AG20443 (cell line): Measurements from ENCODE around the gene CALD1.

Experiments
- DNase-seq: peaks from one replicate; pipeline ENCODE4 v3.0.0; 2012; ENCODE audit warnings: low spot score, mixed read lengths

Gene CALD1, protein sequence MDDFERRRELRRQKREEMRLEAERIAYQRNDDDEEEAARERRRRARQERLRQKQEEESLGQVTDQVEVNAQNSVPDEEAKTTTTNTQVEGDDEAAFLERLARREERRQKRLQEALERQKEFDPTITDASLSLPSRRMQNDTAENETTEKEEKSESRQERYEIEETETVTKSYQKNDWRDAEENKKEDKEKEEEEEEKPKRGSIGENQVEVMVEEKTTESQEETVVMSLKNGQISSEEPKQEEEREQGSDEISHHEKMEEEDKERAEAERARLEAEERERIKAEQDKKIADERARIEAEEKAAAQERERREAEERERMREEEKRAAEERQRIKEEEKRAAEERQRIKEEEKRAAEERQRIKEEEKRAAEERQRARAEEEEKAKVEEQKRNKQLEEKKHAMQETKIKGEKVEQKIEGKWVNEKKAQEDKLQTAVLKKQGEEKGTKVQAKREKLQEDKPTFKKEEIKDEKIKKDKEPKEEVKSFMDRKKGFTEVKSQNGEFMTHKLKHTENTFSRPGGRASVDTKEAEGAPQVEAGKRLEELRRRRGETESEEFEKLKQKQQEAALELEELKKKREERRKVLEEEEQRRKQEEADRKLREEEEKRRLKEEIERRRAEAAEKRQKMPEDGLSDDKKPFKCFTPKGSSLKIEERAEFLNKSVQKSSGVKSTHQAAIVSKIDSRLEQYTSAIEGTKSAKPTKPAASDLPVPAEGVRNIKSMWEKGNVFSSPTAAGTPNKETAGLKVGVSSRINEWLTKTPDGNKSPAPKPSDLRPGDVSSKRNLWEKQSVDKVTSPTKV

DNA sequence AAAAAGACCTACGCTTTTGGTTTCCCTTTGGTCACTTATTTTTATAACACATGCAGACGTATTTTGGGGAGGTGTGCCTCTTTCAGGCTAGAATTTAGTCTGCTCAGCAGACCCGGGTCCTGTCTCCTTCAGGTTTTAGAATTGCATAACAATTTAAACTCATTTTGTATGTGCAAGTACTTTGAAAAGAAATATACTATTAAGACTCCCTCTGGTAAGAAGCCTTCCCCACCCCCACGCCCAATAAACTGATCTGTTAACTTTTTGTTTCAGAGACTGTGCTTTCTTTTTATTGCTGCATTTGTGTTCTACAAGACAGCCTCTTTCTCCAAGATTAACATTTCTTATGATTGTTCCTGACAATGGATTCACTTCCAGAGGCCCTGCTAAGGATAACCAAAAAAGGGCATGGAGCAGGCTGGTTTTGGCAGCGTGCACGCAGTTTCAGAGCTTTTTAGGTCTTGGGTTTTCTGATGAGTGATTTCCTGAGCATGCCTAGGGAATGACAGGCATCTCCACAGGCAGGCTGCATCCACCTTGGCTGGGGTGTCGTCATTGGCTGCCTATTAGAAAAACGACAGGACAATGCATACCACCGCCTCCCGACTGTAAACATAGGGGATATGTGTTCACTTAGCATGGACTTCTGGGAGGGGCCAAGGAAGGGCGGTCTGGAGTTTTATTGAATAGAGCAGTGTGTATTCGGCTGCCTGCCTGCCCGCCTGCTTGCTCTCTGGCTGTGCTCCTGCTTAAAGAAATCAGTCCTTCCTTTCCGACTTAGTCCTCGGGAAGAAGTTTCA, at the start of gene CALD1:
CALD1 (plus strand) TSS at position 694 of the 800 bp plus-strand sequence. CDS start 88,100 bp downstream, outside the sequence.
- DNase-seq = peak; percentile 93

DNA sequence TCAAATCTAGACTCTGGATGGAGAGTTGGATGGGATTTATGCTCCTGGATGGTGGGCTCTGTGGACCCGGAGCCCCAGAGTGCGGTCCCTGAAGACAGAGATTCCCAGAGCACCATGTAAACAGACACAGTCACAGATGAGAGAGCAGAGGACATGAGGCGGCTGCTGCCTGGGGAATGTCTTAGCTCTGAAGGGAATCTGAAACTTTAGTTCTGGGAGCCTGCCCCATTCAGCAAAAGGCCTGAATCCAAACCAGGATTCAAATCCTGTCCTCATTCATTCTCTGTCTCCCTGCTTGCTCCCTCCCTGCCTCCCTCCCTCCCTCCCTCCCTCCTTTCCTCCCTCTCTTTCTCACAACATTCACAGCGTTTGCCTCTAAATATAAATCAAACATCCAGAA, 49.5 kb upstream of the CALD1 start:
- DNase-seq = no peak

GRCh38 chr7:134730411-134730829, 49.0 kb upstream of the CALD1 start:
- DNase-seq = no peak

GRCh38 chr7:134731616-134732015, 47.8 kb upstream of the CALD1 start:
- no peak for DNase-seq

DNA sequence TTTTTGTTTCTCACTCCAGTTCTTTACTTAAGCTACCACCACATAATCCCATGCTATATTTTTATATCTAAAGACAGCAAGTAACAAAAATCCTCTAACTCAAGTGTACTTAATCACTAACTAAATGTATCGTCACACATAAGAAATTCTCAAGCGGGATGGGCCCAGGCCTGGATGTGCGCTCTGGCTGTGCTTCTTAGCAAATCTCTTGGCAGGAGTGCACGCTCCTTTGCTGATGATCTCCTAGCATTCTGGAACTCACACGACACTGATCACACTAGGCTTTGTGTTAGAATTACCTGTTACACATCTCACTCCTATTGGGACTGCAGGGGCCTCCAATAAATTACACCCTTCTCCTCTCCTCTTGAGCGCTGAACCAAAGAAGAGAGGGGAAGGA, 46.7 kb upstream of the CALD1 start:
- no peak for DNase-seq

DNA sequence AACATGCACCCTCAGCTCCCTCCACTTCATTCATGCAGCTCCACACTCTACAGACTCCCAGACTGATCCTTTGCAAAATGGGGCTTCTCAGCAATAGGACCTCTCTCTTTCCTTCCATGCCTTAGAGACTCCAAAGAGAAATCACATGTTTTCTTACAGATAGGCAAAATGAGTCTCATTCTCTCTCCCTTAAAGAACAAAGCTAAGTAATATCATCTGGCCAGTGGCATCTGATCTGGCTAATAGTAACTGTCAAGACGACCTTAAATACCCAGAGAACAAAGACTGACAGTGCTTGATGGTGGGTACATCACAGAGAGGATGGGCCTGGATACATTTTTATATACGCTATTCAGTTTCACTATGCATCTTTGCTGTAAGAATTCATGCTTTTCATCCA, 43.1 kb upstream of the CALD1 start:
- DNase-seq = no peak

DNA sequence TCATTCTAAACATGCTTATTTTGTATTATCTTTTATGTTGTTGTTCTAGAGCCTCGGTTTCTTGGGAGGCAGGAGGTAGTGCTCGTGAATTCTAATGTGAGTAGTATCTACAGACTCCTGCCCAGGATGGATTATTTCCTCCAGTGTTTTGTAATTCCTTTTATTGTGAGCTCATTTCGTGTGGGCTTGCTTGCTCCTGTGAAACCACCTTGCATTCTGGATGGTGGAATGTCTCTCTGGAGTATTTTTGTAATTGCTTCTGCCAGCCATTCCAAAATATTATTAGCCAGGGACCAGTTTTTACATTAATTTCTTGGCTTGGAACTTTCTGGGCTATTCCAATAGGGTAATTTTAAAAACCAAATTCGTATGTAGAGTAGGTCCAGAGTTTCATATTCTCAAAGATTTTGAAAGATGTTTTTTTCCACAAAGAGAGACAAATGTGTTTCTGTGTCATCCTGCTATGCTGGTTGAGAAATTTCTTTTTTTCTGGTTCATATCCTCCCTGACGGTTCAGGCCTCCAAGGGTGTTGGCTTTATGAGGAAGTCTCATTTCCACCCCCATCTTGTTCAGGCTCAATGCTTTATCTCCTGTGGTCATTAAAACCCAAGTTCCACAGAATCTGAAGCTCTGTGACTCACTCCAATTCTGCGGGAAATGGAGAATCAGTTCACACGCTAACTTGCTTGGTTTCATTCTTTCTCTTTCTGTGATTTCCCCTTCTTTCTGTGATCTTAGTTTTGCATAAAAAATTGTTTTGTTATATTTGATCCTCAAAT, 41.7 kb upstream of the CALD1 start:
- peak; percentile 74 for DNase-seq

DNA sequence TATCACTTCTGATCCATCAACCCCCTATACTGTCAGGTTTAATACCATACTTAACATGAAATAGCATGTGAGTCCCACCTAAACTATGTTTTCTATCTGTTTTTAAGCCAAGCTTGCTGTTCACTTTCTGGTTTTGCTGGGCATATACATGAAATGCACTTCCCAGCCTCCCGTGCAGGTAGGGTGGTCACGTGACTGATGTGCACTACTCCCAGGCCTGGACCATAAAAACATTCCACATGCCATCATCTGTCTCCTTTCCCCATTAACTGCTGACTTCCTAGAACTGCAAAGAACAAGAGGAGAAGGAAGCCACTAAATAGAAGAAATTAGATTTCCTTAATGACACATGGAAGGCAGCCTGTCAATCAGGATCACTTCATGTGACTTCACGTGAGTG, 40.1 kb upstream of the CALD1 start:
- no peak for DNase-seq

GRCh38 chr7:134740376-134740775, 39.1 kb upstream of the CALD1 start:
- DNase-seq = no peak

DNA sequence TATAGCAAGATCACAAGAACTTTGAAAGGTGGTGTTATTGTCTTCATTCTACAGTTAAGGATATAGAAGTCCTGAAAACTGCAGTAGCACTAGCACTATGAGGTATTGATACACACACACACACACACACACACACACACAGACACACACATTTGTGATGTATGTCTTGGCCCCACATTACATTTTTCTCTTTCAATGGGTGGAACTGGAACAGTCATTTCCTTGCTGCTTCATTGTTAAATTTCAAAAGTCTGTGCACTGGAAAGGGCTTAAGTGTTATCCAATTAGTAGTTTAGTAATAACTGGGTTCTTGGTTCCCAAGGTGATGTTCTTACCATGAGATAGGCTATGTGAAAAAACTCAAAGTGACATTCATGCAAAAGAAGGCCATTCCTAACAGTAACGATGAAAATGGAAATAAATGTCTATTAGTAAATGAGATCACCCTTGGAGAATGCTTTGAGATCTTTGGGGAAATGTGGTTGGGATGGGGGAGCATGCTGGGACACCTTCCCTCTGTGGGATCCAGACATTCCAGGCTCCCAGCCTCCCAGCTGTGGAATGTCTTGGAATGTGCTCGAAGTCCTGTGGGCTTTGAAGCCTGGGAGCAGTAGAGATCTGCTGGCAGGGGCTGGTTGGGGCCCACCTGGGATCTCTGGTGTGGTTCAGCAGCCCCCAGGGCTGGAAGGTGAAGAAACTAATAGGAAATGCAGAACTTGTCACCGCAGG, 37.4 kb upstream of the CALD1 start:
- DNase-seq = peak; percentile 86

GRCh38 chr7:134742688-134743350, 36.6 kb upstream of the CALD1 start:
- peak; percentile 80 for DNase-seq

- DNase-seq = no peak
Measured at GRCh38 chr7:134744569-134744968, 34.9 kb upstream of the CALD1 start.

DNA sequence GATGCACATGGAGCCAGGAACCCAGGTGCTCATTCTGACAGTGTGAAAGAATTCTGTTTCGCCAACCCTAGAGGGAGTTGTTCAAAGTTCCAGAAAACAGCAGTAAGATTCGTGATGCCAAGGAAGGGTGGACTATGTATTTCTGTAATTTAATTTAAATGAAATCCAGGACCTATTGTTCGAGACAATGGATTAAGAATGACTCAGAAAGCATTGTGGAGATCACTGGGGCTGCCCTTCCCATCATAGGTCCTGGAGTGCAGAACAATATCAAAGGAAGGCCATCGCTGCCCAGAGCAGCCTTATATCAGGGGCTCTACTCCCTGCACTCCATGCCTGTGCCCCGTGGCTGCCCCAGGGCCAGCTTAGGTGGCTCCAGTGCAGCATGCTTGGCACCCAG, 32.1 kb upstream of the CALD1 start:
- no peak for DNase-seq

DNA sequence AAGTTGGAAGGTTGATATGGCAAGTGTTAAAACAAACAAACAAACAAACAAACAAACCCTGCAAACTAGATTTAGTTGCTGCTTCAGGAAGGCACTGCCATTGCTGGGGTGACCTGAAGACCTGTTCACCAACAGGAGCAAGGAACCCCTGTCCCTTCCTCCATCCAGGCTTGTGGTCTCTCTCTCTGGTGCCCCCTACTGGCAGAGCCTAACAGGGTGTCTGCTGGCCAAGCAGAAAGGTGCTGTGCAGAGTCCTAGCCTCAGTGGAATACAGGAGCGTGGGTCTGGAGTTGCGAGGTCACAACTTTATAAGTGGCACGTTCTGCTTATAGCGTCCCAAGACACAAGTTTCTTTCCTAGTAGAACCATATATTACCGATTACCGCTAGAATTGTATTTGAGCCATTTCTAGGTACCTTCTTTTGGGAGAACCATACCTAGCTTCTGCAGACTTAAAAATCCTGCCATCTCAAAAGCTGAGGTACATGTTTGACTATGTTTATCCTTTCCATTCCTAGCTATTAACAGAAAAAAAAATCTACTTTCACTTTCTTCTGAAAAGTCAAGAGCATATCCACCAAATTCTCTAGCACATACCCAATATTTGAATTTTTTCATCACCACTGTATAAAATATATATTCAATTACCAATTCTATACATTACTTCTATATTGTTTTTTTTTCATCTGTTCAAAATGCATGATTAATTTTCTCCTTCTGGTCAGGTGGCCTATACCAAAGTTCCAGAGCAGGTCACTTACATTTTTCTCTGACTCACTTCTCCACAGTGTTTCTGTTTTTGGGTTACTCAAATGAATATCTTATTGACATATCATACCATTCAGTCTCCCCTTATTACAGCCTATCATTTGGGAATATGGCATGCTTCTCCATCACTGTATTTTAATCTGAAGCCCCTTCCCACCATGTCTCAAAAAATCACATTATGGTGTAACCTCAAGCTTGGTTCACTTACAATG, 29.1 kb upstream of the CALD1 start:
- DNase-seq = peak; percentile 41

- DNase-seq = peak; percentile 28
Measured at GRCh38 chr7:134752006-134752760, 27.3 kb upstream of the CALD1 start.

- peak; percentile 54 for DNase-seq
Measured at GRCh38 chr7:134755422-134756022, 23.9 kb upstream of the CALD1 start.

DNA sequence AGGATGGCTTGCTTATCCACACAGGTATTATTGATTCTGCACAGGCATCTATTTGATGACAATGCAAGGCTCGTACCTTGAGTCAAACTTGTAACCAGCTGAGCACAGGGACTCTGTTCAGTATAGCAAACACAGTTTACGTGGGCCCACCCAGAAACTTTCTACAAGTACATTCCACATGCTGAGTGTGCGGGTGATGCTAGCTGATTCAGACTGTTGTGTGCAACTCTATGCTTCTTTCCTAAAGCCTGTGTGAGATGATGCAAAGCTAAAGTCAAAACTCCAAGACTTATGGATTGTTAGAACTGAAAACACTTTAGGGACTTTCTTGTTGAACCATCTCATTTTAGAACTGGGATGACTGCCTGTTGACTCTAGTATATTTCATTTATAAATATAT, 21.5 kb upstream of the CALD1 start:
- DNase-seq = no peak

GRCh38 chr7:134758981-134759380, 20.5 kb upstream of the CALD1 start:
- no peak for DNase-seq
